ENCODE measurements around the gene CABLES2.

The CABLES2 gene

GRCh38 chr20:62402456-62403150 lies 4.5 kb downstream of the CABLES2 start:
- H3K4me3 ChIP-seq (ENCODE audit: low read length), result no peak overlapping the region
- DNase-seq (ENCODE audit: low read depth), result no peak
- no peak for TF ChIP-seq CTCF (IDR thresholded peaks at IDR 0.05; ENCODE audit: insufficient read depth, low read depth, low read length, missing control alignments)

- peak; percentile 52 for TF ChIP-seq CTCF (IDR thresholded peaks at IDR 0.05; ENCODE audit: insufficient read depth, low read depth, low read length, missing control alignments)
- DNase-seq (ENCODE audit: low read depth), result peak; percentile 28
- H3K4me3 ChIP-seq (ENCODE audit: low read length), result no peak overlapping the region
These were observed 5.7 kb downstream of the CABLES2 start for GRCh38 chr20:62401331-62401779.

GRCh38 chr20:62400541-62400940 lies 6.5 kb downstream of the CABLES2 start:
- no peak overlapping the region for H3K4me3 ChIP-seq (ENCODE audit: low read length)
- no peak for TF ChIP-seq CTCF (IDR thresholded peaks at IDR 0.05; ENCODE audit: insufficient read depth, low read depth, low read length, missing control alignments)
- DNase-seq (ENCODE audit: low read depth), result no peak

- DNase-seq (ENCODE audit: low read depth), result no peak
- no peak overlapping the region for H3K4me3 ChIP-seq (ENCODE audit: low read length)
- no peak for TF ChIP-seq CTCF (IDR thresholded peaks at IDR 0.05; ENCODE audit: insufficient read depth, low read depth, low read length, missing control alignments)
These were observed 7.1 kb downstream of the CABLES2 start for GRCh38 chr20:62400021-62400420.

- DNase-seq (ENCODE audit: low read depth), result no peak
- no peak overlapping the region for H3K4me3 ChIP-seq (ENCODE audit: low read length)
- TF ChIP-seq CTCF (IDR thresholded peaks at IDR 0.05; ENCODE audit: insufficient read depth, low read depth, low read length, missing control alignments), result no peak
These were observed 8.8 kb downstream of the CABLES2 start for GRCh38 chr20:62398120-62398821.

GRCh38 chr20:62396367-62397239 lies 10.5 kb downstream of the CABLES2 start:
- no peak for DNase-seq (ENCODE audit: low read depth)
- no peak overlapping the region for H3K4me3 ChIP-seq (ENCODE audit: low read length)
- no peak for TF ChIP-seq CTCF (IDR thresholded peaks at IDR 0.05; ENCODE audit: insufficient read depth, low read depth, low read length, missing control alignments)

Data from epithelial cell of esophagus (primary cell).